Activated CD8-positive, alpha-beta memory T cell treated with anti-CD3 and anti-CD28 coated beads for 48 hours (primary cell): ENCODE results near the gene ARHGAP8.
"Not testable (repeated sequence)": the region's sequence is repeated elsewhere in the genome, so short reads cannot be mapped to it uniquely, and the experiment has no call there.

Experiments used
- DNase-seq, 3 experiments: peaks; one replicate each; pipeline ENCODE4 v3.0.0-alpha.2; 2020; ENCODE audit warnings: low read depth in 2 of 3, low spot score in 2 of 3

ARHGAP8 gene

GRCh38 chr22:44884968-44885805, 132.8 kb downstream of the ARHGAP8 start:
- no peak for DNase-seq

GRCh38 chr22:44885806-44886360, 133.5 kb downstream of the ARHGAP8 start:
- no peak for DNase-seq

- no peak for DNase-seq
These were observed 135.6 kb downstream of the ARHGAP8 start for GRCh38 chr22:44887941-44888366.

GRCh38 chr22:44888491-44889254, 136.3 kb downstream of the ARHGAP8 start:
- no peak for DNase-seq

- DNase-seq: no peak
These were observed 137.0 kb downstream of the ARHGAP8 start for GRCh38 chr22:44889255-44889878.

- DNase-seq: no peak
These were observed 138.3 kb downstream of the ARHGAP8 start for GRCh38 chr22:44890416-44891292.

GRCh38 chr22:44891293-44891747, 138.9 kb downstream of the ARHGAP8 start:
- no peak for DNase-seq

- no peak for DNase-seq
These were observed 139.4 kb downstream of the ARHGAP8 start for GRCh38 chr22:44891791-44892190.

GRCh38 chr22:44892243-44892642, 139.9 kb downstream of the ARHGAP8 start:
- DNase-seq: no peak

GRCh38 chr22:44892803-44893730, 140.7 kb downstream of the ARHGAP8 start:
- no peak for DNase-seq

GRCh38 chr22:44893731-44894080, 141.3 kb downstream of the ARHGAP8 start:
- no peak for DNase-seq

GRCh38 chr22:44894321-44894720, 141.9 kb downstream of the ARHGAP8 start:
- no peak for DNase-seq

GRCh38 chr22:44894782-44895181, 142.4 kb downstream of the ARHGAP8 start:
- DNase-seq: no peak

- no peak for DNase-seq
These were observed 143.1 kb downstream of the ARHGAP8 start for GRCh38 chr22:44895296-44896055.

- DNase-seq: no peak
These were observed 145.9 kb downstream of the ARHGAP8 start for GRCh38 chr22:44898236-44898635.

- no peak for DNase-seq
These were observed 148.9 kb downstream of the ARHGAP8 start for GRCh38 chr22:44901301-44901700.

- not testable (repeated sequence) for DNase-seq
These were observed 150.8 kb downstream of the ARHGAP8 start for GRCh38 chr22:44903164-44903563.

GRCh38 chr22:44904492-44905152, 152.2 kb downstream of the ARHGAP8 start:
- not testable (repeated sequence) for DNase-seq
